GM19239 (cell line): ENCODE data around the gene JPH4.

Experiments used
- DNase-seq: peaks from one replicate; pipeline ENCODE4 v3.0.0; 2011; ENCODE audit warnings: low spot score; ENCODE audit not compliant: insufficient read length
- FAIRE-seq: peaks from 2 replicates; lab custom pipeline; 2011; peaks lifted over from hg19 to GRCh38; lab: Jason Lieb, UNC

The JPH4 gene

GRCh38 chr14:23536494-23536893 is 42.1 kb downstream of the JPH4 start:
- DNase-seq (no peak), FAIRE-seq (no peak)

GRCh38 chr14:23535943-23536342 is 42.6 kb downstream of the JPH4 start:
- no peak for FAIRE-seq
- DNase-seq = no peak

GRCh38 chr14:23533652-23534435 is 44.7 kb downstream of the JPH4 start:
- DNase-seq (no peak), FAIRE-seq (no peak)

- FAIRE-seq (no peak), DNase-seq (no peak)
Observed at GRCh38 chr14:23532658-23533057, 45.9 kb downstream of the JPH4 start.

GRCh38 chr14:23531391-23531790 is 47.2 kb downstream of the JPH4 start:
- DNase-seq = no peak
- FAIRE-seq = no peak

- FAIRE-seq (no peak), DNase-seq (no peak)
Observed at GRCh38 chr14:23530375-23531055, 48.1 kb downstream of the JPH4 start.

- no peak for DNase-seq
- FAIRE-seq = no peak
Observed at GRCh38 chr14:23529016-23529415, 49.6 kb downstream of the JPH4 start.

GRCh38 chr14:23528555-23528954 is 50.0 kb downstream of the JPH4 start:
- DNase-seq = no peak
- FAIRE-seq = no peak

- FAIRE-seq (no peak), DNase-seq (no peak)
Observed at GRCh38 chr14:23525611-23526010, 53.0 kb downstream of the JPH4 start.

- DNase-seq = no peak
- no peak for FAIRE-seq
Observed at GRCh38 chr14:23524954-23525353, 53.6 kb downstream of the JPH4 start.

- DNase-seq = no peak
- no peak for FAIRE-seq
Observed at GRCh38 chr14:23523229-23524016, 55.2 kb downstream of the JPH4 start.

GRCh38 chr14:23522643-23523198 is 55.9 kb downstream of the JPH4 start:
- DNase-seq (no peak), FAIRE-seq (no peak)

- DNase-seq (no peak), FAIRE-seq (no peak)
Observed at GRCh38 chr14:23521785-23522640, 56.6 kb downstream of the JPH4 start.

- FAIRE-seq = no peak
Observed at GRCh38 chr14:23520899-23521533, 57.6 kb downstream of the JPH4 start.

GRCh38 chr14:23518709-23519108 is 59.9 kb downstream of the JPH4 start:
- no peak for FAIRE-seq
- DNase-seq = no peak

More at GRCh38 chr14:23520899-23521533, 57.6 kb downstream of the JPH4 start:
- DNase-seq = no peak
